GM12874 (cell line): ENCODE results near the gene PITHD1.

Experiments
- CTCF ChIP-seq: IDR thresholded peaks from 2 replicates; pipeline ENCODE4 v1.5.1; 2011; ENCODE audit warnings: low read depth, mild to moderate bottlenecking, control low read depth, low read length, moderate library complexity; ENCODE audit not compliant: insufficient read depth

PITHD1 gene

GRCh38 chr1:23779826-23780371, 1.7 kb downstream of the PITHD1 start:
- no peak for TF ChIP-seq CTCF

DNA sequence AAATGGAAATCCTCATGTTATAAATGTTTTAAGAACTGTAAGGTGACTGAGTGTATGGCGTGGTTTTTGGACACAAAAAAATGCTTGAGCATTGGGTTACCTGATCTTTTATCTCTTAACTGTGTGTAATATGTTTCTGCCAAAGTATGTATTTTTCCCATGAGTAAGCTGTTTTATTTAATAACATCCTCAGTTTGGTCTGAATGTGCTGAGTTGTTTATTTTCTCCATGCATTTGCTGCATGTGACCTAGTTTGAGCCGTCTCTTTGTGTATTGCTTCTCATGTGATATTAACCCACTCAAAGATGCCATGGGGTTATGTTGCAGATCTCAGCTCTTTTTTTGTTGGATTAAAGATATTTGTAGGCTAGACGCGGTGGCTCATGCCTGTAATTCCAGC, 6.6 kb downstream of the PITHD1 start:
- TF ChIP-seq CTCF: no peak

DNA sequence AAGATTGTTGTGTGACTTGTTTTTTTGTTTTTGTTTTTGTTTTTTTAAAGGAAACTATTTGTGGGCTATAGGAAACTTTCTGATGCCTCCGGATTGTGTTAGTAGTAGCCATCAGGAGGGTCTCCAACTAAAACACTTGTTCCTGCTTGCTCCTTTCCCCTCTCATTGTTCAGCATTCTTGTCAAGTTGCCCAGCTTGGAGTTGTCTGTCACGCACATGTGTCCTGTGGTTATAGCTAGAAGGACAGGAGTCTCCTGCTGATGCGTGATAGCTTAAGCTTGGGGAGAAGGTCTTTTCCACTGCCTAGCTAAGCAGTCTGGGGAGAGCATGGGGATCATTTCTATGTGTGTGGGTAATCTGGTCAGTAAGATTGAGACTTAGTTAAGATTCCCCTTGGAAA, 9.5 kb downstream of the PITHD1 start:
- TF ChIP-seq CTCF: no peak

- no peak for TF ChIP-seq CTCF
These were observed 10.5 kb downstream of the PITHD1 start for GRCh38 chr1:23788695-23789094.

DNA sequence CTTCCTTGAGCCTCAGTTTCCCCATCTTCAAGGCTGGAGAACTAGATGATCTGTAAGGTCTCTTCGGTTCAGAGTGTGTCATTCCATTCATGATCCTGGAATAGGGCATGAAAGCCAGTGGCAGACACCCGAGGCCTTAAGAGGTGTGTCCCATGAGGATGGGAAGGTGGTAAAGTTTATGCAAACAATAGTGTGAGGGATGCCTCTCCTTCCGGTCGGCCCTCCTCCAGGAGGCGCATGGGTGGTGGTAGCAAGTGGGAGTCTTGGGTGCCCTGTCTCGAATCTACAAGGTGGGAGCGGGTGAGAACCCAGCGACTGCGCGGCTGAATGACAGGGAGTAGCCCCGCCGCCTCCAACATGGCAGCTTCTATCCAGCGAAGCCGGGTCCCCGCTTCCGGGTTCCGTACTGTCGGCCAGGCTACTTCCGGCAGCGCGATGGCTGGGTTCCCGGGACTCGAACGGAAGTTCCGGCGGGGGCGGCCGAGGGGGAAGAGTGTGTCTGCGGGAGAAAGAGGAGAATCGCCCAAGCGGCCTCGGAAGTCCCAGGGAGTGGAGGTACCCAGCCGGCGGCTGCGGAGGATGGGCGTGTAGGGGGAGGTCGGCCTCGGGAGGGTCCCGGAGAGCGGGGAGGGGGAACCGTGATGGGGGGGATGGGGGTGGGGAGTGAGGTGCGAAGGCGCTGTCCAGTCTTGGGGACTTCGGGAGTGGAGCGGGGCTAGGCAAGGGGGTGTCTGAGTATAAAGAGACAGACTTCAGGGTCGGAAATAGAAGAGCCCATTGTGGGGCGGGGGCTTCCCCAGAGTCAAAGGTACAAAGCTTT, 12.7 kb downstream of the PITHD1 start, which contains the start of gene LYPLA2:
Gene LYPLA2, plus strand, starts transcription at position 450 of the 820 bp plus-strand sequence. CDS start 1,538 bp downstream, outside the sequence.
- no peak for TF ChIP-seq CTCF

- TF ChIP-seq CTCF: no peak
These were observed 13.4 kb downstream of the PITHD1 start for GRCh38 chr1:23791516-23792047.

- TF ChIP-seq CTCF: no peak
These were observed 14.1 kb downstream of the PITHD1 start for GRCh38 chr1:23792151-23792945.
